Iris pigment epithelial cell (primary cell): Measurements from ENCODE around the gene SLC39A1.

ENCODE experiments used
- DNase-seq: peaks from one replicate; pipeline ENCODE4 v3.0.0-alpha.2; 2011; ENCODE audit warnings: low read depth

Gene SLC39A1

DNA sequence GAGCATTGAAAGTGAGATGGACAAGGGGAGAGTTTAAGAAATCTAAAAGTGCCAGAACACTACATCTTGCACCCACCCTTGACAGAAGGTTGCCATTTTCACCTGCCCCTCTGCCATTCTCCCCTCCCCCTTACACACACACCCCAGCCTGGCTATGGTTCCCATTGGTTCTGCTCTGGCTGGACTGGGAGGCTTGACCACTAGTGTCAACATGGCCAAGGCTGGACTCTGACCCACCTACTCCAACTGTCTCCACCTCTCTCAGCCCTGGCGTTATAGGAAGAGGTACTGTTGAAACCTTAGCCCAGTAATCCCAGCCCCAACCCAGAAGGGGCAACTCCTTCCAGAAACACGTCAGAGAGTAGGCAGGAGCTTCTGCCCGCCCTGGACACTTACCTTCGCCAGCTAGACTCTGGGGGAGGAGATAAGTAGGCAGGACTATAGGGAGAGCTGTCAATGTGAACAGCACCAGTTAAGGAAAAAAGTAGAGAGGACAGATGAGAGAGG is 9.4 kb downstream of the SLC39A1 start:
- DNase-seq, result no peak

GRCh38 chr1:153951801-153952200 is 11.5 kb downstream of the SLC39A1 start:
- DNase-seq, result no peak

GRCh38 chr1:153951183-153951582 is 12.2 kb downstream of the SLC39A1 start:
- no peak for DNase-seq

DNA sequence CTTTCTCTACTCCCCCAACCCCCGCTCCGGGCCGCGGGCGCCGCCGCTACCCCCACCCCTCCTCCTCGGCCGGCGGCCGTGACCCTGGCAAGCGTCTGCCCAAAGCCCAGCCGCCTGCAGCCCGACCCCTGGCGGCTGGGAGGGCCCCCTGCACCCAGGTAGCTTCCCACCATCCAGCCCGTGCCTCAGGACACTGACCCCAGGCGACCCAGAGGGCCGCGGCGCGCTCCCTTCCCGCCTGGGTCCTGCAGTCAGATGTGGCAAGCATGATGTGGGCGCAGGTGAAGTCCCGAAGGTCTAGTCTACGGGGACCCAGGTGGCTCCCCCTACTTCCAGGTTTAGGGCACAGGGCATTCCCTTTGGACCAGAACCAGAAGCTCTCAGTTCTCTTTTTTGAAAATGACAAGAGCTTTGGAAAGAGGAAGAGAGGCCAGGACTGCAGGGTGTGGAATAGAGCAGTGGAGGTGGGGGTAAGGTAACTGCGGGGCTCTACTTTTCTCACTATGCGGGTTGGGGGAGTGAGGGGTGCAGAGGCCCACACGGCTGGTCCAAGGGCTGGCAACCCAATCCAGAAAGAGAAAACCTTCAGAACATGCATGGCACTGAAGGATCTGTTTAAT is 16.6 kb downstream of the SLC39A1 start, which contains the start of gene DENND4B:
TSS of gene DENND4B (minus strand) at position 97 of the 620 bp plus-strand sequence. CDS start 2,344 bp downstream, outside the sequence.
- peak; percentile 73 for DNase-seq

- peak; percentile 76 for DNase-seq
Observed at GRCh38 chr1:153945795-153946621, 17.3 kb downstream of the SLC39A1 start.

DNA sequence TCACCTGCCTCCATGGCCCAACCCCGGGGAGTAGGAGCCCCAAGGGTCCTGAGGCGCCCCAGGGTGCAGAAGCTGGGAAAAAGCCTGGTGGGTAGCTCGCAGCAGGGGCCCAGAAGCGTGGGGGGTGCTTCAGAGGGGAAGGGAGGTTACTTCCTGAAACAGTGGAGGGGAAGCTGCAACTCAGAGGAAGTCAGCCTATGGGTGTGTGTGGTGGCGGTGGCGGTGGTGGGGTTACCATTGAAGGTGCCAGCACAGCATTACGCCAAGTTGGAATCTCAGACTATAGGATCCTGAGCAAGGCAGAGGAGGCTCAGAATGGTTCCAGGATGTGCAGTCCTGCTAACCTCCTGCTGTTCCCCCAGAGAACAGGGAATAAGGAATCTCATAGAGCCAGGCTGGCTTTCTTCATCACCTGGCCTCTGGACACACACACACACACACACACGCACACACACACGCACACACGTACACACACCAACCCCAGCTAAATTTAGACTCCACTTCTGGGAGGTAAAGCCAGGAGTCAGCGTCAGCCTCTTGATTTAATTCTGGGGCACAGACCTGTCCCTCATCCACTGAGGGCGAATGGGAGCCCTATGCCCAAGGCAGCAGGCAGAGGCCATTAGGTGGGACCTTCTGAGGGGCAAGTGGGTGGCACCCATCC is 18.1 kb downstream of the SLC39A1 start:
- peak; percentile 53 for DNase-seq

DNA sequence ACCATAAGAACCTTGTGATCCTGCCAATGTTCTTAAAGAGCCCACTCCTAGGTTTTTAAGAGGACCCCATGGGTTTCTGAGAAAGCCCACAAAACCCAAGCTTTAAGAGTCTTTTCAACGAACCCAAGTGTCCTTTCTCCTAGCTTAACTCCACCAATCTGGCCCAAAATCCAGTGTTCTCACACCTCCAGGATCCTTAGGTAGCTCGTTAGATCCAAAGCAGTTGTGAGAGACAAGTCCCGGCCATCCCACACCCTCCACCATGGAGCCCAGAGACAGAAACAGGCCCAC is 18.6 kb downstream of the SLC39A1 start:
- no peak for DNase-seq

- no peak for DNase-seq
Observed at GRCh38 chr1:153944005-153944826, 19.1 kb downstream of the SLC39A1 start.

GRCh38 chr1:153942766-153943549 is 20.4 kb downstream of the SLC39A1 start:
- DNase-seq, result no peak

DNA sequence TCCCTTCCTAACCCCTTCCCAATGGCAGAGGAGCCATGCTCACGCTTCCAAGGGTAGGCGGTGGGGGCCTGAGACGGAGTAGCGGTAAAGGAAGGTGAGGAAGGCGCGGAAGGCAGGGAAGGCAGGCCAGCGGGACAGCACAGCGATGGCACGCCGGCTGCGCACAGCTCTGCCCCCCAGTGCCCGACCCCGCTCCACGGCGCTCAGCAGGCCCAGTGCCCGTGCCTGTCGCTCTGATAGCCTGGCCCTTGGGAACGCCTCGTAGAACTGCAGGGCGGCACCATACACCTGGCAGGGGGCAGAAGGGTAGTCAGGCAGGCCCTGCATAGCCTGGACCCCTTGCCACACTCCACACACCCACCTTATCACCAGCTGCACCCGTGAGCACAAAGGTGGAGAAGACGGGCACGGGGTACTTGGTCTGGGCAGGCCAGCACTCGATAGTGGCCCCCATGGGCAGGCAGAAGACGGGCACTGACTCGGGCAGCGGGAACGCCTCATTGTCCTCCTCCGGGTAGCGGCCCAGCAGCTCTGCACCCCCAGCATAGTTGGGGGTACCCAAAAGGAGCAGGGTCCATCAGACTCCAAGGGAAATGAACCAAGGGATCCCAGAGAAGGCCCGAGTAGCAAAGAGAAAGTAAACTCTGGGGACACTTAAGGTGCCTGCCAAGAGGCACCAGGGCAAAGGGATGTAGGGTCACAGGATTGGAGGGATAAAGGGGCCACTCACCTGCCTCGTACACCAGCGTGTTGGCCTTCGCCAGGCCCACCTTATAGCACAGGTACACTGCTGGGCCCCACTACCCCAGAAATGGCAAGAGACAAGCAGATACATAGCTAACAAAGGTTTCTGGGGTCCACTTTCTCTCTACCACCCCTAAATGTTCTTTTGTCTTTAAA is 21.3 kb downstream of the SLC39A1 start:
- no peak for DNase-seq

DNA sequence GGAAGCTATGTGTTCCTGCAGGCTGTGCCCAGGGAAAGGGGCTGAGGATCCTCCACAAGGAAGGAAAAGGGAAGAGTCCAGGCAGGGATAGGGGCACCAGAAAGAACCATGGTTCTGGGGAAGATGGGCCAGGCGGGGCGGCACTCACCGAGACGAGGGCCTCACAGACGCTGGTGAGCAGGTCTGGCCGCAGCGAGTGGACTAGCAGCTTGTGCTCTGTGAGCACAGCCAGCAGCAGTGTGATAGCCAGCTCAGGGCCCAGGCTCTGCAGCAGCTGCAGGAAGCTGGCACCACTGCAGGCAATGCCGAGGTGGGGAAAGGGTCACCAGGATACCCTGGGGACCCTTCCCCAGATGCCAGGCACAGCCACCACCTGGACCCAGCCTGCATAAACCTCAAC is 22.6 kb downstream of the SLC39A1 start:
- no peak for DNase-seq

DNA sequence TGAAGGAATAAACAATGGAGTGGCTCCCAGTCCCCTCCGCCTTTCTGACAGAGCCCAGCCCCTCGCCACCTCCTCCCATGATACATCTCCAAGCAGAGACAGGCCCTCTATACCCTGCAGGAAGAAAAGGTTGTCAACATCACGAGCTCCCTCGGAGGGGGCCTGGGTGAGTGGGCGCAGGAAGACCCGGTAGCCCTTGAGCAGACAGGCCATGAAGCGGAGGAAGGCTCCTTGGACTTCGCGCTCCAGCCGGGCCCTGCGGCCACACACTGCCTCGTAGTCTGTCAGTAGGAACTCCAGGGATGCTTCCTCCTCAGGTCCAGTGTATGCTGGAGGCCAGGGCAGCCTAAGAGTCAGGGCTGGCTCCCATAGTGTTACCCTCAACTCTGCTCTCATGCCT is 23.9 kb downstream of the SLC39A1 start:
- DNase-seq, result no peak

DNA sequence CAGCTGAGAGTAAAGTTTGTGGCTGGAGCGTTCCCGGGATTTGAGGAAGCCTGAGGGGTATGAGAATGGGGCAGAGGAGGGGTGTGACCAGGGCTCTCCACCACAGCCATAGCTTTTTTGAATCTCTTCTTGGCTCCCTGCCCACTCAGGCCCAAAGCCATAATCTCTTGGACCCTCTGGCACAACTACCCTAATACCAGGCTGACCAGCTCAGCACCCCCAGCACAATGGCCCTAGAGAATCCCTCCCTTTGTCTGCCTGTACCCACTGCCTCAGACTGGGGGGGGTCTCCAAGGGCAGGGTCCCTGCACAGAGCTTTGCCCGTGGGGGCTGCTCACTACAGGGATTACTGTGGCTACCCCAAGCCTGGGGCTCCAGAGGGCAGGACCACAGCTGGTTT is 24.3 kb downstream of the SLC39A1 start:
- DNase-seq, result no peak

DNA sequence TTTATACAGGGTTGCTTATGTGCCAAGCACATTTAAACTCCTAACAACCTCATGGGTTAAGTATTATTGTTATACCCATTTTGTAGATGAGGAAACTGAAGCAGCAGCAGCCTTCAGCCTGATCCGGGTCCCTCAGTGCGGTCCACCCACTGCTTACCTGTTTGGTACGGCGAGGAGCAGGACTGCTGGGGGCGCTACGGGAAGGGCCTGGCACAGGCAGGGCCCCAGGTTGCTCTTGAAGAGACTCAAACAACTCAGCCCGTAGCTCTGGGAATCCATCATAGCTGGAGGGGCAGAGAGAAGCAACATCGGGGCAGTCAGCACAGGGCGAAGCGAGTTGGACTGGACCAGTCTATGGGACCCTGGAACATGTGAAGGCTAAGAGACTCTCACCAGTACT is 26.0 kb downstream of the SLC39A1 start:
- no peak for DNase-seq

DNA sequence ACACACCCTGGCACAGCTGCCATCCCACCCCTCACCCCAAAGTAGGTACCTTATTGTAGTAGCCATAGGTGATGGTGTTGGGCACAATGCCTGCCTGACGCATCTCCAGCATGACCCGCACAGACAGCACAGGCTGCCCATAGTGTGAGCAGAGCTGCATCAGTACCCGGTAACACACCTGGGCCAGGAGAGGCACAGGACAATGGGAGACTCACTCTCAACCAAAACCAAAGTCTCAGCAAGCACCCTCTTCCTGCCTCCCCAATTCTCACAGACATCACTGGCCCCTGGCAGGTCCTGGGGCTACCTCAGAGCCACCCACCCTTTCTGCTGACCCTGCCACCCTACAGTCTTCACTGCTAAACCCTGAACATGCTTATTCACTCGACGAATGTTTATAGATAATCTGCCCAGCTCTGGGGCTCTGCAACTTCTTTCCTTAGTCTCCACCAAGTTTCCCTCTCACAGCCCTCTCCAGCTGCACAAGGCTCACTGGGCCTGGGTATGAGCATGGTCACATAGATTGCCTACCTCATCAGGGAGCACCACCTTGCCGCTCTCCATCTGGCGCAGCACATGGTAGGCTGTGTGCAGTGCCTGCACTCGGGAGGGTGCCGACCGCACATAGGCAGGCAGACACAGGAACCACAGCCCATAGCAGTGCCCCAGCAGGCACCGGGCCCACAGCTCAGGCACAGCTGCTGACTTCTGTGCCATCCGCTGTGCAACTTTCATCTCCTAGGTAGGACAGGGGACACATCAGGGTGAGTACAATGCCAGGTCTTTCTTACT is 27.1 kb downstream of the SLC39A1 start:
- DNase-seq, result no peak

DNA sequence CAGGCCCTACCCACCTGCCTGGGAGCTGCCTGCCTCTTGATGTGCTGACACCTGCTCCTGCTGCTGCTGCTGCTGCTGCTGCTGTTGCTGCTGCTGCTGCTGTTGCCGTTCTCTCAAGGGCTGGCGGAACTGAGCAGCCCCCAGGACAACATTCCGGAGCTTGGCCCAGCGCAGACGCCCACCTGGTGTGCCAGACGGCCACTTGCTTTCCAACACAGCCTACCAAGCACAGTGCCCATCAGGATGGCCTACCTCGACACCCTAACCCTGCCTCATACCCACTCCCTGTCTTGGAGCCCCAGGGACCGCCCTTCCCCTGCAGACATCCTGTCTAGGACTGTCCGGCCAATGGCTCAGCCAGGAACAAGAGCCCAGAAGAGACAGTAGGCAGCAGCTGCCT is 28.6 kb downstream of the SLC39A1 start:
- DNase-seq, result no peak

DNA sequence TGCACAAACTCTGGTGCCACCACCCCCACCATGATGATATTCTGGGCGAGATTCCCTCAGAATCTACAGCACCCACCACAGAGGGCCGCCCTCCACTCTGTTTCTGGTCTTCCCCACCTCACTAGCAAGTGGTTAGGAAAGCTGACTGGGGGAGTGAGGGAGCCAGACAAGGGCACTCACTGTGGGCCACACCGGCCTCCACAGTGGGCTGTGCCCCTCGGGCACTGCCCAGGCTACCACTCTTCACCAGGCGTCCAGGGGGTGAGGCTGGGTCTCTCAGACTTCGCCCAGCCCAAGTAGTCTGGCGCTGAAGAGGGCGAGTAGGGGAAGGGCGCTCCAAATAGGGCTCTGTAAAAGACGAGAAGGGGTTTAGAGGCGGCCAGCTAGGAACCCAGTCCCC is 29.4 kb downstream of the SLC39A1 start:
- no peak for DNase-seq

DNA sequence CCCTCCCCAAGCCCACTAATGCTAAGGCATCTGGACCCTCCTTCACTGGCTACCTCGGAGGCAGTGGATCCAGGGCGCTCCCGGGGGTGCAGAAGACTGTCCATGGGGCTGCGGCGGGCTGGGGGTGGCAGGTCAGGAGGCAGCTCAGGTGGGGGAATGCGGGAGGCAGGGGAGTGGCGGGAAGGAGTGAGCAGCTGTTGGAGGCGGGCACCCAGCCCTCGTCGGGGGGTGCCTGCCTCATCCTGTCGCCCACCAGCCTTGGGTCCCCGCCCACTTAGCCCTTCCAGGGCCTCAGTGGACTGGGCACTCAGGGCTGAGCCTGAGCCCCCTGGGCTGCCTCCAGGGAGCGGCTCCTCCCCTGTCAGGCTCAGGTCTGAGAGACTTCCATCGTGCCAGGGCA is 29.9 kb downstream of the SLC39A1 start:
- DNase-seq, result no peak
